ENCODE measurements around the gene SLC16A6. TPM values are rescaled to one million over a fixed set of nuclear protein-coding genes. Genes with fewer than 3 reads are reported as not detected.

SLC16A6 gene
- total RNA-seq, result 4.0 and 6.5 TPM in 2 replicates

GRCh38 chr17:68290955-68291835 lies at the start of gene SLC16A6, which contains the start of gene ARSG:
TSS of gene SLC16A6 (minus strand) at chr17:68291127. CDS start at chr17:68278320, 12,807 bp downstream.
TSS of gene ARSG (plus strand) at chr17:68291495. CDS start at chr17:68307494, 15,999 bp downstream.

GRCh38 chr17:68247445-68248198 lies 43.3 kb downstream of the SLC16A6 start, which contains the start of gene AMZ2:
TSS of gene AMZ2 (plus strand) at chr17:68248043. CDS start at chr17:68250188, 2,145 bp downstream.

Other genes with a start within 250 kb of the SLC16A6 start
- 64.0 and 80.2 TPM in 2 replicates for gene AMZ2, start 43.1 kb downstream of the SLC16A6 start, total RNA-seq
- gene ARSG, start 368 bp upstream of the SLC16A6 start, total RNA-seq, result 2.8 and 3.8 TPM in 2 replicates
- 108 and 112 TPM in 2 replicates for gene WIPI1, start 166.4 kb upstream of the SLC16A6 start, total RNA-seq
- 180 and 185 TPM in 2 replicates for gene PRKAR1A, start 221.3 kb upstream of the SLC16A6 start, total RNA-seq